HG03342 (cell line): ENCODE measurements around the gene MYL5.
"Not testable (repeated sequence)": the region's sequence is repeated elsewhere in the genome, so short reads cannot be mapped to it uniquely, and the experiment has no call there.

Experiments
- ATAC-seq: cut with Tn5 transposase; IDR thresholded peaks from one replicate; pipeline ENCODE4 v1.9.1; 2021; ENCODE audit warnings: mild to moderate bottlenecking, moderate library complexity; ENCODE audit not compliant: unreplicated experiment

MYL5 gene

DNA sequence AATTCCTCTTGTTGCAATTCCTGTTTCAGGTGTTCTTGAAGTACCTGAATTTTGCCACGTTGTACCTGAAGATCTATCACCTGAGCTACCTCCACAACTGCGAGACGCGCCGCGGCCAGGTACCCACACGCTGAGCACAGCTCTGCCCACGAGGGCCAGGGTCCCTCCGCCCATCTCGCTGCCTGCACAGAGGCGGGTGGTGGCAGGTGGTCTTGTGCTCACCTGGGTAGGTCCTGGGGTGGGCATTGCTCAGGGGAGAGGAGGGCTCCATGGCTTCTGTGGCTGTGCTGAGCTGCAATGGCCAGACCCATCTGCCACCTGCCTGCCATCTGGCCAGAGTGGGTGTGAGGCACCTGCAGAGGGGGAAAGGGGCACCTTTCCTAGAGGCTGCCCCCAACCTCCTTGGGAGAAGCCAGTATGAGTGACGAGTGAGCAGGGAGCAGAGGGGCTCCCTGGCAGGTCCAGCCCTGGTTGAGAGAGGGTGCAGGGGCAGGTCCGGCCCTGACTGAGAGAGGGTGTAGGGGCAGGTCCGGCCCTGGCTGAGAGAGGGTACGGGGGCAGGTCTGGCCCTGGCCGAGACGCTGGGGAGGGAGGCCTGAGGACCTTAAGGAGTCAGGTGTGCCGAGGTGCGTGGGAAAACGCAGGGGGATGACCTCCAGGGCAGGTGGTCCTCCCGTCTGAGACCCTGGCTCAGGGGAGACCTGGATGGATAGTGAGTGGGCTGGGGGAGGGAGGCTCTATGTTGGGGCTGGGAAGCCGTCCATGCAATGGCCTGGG, 38.3 kb upstream of the MYL5 start:
- no peak for ATAC-seq

DNA sequence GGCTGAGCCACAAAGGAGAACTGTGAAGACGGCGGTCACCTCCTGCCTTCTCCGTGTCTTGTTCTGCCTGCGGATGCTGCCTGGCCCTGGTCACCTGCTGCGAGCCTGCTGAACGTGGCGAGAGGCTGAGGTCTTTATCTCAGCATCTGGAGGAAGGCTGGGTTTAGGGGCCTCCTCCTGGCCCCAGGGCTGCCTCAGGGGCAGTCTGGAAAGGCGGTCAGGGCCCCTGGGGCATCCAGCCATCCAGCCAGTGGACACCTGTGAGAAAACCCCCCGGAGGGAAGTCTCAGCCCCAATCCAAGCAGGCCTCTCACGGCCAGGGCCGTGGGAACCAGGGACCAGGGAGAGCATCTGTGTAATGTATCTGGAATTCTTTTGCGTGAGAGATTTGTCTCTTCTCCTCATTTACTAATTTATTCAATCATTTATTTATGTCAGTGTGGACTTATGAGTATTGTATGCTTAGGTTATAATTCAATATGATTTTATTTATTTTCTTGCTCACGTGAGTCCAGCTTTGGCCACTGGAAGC, 37.6 kb upstream of the MYL5 start:
- ATAC-seq, result no peak

DNA sequence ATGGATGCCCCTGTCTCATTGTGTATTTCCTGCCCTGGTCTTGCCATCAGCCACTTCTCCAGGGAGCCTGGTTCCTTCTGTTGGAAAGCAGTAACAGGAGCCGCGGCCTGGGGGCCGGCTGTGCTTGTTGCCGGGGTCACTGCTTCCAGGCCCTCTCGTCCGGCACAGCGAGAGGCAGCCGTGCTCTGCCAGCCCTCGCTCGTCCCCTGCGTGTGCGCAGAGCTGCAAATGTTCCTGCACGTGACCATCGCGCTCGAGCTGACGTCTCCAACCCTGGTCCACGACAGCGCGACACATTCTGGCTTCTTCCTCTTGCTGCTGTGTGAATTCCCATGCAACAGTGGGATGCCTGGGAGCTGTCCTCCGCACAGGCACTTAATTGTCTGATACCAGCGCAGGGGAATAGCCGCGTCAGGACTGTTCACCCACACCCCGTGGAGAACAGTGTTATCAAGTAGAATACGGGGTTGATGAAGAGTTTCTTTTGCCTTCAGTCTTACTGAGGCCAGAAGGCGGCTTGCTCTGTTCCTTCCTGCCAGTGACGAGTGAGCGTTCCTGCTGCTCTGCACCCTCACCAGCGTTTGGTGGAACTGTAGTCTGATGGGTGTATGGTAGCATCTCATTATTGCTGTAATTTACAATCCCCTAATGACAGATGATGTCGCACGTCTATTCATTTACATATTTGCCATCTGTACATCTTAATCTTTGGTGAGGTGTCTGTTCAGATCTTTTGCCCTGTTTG, 36.6 kb upstream of the MYL5 start:
- no peak for ATAC-seq

DNA sequence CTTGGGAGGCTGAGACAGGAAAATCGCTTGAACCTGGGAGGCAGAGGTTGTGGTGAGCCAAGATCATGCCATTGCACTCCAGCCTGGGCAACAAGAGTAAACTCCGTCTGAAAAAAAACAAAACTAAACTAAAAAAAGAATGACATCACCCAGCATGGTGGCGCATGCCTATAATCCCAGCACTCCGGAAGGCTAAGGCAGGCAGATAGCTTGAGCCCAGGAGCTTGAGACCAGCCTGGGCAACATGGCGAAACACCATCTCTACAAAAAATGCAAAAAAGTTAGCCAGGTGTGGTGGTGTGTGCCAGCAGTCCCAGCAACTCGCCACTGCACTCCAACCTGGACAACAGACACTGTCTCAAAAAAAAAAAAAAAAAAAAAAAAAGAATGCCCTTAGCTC, 32.0 kb upstream of the MYL5 start:
- ATAC-seq, result not testable (repeated sequence)

DNA sequence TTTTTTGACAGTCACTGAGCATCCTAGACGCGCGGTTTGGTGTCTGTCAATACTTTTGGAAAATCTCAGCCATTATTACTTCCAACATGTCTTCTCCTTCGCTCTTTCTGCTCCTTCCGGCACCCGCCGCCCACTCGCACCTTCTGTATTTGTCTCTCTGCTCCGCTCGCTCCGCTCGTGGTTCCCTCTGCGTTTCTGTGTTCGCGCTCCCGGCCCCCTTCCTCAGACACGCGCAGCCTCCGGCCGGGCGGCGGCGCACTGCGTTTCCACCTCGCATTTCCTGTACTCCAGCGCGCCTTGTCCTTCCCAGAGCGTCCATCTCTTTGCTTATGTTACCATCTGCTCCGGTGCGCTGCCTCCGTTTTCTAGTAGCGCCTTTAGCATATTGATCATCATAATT, 27.9 kb upstream of the MYL5 start:
- ATAC-seq, result no peak

DNA sequence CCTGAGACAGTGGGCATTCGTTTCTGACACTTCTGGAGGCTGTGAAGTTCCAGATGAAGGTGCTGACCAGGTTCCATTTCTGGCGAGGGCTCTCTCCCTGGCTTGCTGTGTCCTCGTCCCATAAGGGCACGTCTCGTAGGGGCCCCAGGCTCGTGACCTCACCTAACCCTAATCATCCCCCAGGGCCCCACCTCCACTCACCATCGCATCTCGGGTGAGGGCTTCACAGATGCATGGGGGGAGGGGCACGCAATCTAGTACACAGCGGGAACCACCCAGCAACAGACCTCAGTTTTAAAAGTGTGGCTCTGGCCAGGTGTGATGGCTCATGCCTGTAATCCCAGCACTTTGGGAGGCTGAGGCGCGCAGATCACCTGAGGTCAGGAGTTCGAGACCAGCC, 26.9 kb upstream of the MYL5 start:
- ATAC-seq, result no peak

DNA sequence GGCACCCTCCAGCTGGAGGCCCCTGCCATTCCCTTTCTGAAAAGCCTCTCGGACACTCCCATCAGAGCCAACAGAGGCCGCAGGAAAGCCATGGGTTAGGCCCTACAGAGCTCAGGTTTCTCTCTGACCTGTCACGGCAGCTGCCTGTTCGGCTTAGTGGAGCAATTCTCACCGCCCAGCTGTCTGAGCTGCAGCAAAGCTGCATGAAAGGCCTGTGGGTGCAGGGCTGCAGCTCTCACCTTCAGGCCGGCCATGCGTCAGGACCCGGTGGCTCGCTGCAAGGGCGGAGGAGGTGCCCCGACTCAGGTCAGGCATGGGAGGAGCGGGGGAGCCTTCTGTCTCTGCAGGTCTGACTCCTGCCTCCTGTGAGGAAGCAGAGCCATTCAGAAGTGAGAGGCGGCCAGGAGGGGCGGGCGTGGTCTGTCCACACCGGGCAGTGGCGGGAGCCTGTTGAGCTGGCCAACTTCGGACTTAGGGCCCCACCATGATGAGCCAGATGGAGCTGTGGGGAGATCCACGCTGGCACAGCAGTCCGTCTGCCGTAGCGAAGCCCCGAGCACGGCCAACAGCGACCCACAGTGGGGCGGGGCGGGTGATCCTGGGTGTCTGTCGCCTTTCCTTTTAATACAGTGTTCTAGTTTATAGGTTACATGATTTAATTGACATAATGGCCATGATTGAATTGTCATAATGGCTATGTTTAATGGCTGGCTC, 25.6 kb upstream of the MYL5 start:
- ATAC-seq, result no peak

DNA sequence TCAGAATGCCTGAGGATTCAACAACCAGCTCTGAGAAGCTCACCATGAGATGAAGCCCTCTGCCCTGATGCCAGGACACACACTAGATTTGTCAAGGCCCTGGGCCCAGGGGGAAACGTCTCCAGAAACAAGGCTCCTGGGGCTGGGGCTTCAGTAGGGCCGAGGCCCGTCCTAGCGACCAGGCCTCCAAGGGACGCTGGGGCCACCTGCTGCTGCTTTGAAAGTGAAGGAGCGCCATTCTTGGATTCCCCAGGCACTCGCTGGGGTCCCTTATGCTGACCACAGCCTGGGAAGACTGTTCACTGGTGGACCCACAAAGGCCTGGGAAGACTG, 25.1 kb upstream of the MYL5 start:
- ATAC-seq, result no peak

DNA sequence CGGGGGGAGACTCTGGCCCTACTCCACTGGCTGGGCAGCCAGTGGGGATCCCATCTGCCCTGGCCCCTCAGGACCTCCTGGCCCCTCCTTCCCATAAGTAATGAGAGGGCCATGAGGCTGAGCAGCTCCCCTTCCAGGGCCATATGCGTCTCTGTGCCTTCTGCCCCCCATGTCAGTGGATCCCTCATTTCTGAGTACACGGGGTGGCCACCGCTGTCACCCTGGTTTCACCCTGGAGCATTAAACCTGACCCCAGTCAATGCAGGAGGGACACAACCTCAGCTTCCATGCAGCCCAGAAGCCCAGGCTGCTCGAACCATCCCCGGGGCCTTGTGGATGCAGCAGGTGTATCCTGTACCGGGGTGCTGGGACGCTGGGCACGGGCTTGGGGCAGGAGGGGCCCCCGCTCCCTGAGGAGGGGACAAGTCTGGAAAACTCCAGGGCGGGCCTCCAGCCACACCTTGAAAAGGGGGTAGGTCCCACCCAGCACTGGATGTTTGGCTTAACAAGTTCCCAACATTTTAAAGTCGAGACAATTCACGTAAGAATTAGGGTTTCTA, 24.5 kb upstream of the MYL5 start:
- ATAC-seq, result no peak

DNA sequence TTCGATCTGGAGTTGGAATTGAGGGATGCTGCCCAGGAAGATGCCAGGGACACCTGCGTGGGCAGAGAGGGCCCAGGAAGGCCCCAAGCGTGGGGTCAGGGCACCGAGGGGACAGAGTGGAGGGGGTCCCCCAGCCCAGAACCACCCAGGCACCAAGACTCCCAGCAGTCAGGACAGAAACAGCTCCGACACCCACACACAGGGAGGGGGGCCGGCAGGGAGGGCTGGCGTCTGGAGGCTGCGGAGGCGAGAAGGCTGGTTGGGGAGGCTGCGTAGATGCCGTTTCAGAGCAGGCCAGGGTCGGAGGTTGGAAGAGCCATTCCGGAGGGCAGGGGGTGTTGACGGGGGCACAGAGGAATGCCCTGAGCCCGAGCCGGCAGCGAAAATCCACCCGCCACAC, 23.9 kb upstream of the MYL5 start:
- no peak for ATAC-seq

GRCh38 chr4:650951-651883, 23.1 kb upstream of the MYL5 start:
- no peak for ATAC-seq

DNA sequence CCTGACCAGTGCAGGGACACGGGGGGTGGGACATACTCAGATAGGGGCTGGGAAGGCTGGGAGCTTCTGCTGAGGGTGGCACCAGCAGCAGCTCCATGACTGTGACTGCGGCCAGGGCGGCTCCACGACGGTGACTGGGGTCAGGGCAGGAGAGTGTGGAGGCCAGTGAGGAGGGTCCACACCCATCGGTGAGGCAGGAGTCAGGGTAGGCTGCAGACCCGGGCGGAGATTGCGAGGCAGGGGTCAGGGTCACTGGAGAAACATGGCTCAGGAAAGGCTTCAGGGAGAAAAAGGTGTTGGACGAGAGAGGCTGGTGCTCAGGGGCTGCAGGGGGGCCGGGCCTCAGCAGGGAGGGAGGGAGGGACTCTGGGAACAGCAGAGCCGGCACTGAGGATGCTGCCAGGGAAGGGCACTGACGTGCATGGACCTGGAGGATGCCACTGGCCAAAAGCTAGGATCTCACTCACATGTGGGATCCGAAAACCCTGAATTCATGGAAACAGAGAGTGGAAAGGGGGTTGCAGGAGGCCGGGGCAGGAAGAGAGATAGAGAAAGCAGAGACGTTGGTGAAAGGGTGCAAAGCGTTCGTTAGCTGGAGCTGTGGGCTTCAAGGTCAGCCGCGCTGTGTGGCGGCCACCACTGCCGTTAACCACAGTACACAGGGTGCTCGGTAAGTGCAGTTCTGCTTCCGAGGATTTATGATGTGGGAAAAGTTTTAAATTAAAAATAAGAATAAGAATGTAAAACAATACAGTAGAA, 22.3 kb upstream of the MYL5 start:
- no peak for ATAC-seq

DNA sequence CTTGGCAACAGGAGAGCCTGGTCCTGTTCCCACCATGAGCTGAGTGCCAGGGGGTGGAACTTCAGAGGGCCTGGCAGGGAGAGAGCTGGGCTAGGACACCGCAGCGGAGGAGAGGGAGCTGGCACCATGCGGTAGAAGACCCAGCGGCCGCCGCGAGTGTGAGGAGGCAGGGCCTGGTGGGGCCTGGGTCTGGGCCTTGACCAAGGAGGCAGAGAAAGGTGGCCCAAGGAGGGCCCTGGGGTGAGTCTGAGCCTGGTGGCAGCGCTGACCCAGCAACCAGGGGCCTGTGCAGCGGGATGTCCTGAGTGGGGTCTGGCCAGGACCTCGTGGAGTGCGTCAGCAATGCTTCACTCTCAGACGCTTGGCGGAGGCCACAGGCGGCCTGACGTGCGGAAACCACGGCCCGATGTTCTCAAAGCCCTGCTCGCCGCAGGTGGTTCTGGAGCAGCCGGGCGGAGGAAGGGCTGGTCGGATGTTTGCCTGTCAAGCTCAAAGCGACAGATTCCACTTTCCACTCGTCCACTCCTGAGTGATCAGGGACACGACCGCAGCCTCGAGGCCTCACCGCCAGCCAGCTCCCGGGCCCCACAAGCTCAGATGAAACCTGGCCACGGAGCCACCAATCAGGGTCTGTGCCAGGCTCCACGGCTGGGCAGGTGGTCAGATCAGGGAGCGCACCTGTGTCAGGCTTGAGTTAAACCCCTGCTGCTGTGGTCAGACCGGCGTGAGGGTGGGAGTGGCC, 21.1 kb upstream of the MYL5 start:
- no peak for ATAC-seq

DNA sequence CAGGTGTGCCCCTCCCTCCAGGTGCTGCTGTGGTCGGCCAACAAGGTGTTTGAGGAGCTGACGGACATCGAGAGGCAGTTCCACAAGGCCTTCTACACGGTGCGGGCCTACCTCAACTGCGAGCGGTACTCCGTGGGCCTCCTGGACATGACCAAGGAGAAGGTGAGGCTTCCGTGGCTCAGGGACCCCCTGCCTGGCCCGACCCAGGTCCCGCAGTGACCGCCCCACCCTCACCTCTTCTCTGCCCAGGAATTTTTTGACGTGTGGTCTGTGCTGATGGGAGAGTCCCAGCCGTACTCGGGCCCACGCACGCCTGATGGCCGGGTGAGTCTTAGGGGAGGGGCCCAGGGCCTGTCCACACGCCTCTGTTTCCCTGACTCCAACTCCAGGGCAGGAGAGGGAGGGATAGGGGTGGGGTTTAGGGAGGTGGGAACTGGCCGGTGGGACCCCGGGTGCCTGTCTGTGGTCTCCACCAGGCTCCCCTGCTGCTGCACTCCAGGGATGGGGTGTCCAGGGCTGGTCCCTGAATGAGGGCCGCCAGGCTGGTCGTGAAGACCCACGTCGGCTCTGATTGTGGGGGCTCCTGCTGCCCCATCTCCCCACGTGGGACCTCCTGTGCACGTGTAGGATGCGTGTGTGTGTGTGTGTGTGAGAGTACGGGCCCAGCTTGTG, 20.4 kb upstream of the MYL5 start:
- ATAC-seq, result no peak

DNA sequence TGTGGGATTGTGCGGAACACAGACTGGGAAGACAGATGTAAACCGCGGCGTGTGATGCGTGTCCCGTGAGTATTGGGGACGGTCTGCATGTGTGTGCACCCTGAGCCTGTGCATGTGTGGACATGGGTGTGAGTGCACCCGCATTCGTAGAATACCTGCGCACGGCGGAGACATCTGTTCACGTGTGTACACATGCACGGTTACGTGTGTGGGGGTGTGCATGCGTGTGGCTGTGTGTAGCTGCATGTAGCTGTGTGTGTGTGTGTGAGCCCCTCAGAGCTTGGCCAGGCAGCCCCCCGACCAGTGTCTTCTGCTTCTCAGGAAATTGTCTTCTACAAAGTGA, 19.9 kb upstream of the MYL5 start:
- no peak for ATAC-seq

GRCh38 chr4:654871-655463, 19.4 kb upstream of the MYL5 start:
- no peak for ATAC-seq

DNA sequence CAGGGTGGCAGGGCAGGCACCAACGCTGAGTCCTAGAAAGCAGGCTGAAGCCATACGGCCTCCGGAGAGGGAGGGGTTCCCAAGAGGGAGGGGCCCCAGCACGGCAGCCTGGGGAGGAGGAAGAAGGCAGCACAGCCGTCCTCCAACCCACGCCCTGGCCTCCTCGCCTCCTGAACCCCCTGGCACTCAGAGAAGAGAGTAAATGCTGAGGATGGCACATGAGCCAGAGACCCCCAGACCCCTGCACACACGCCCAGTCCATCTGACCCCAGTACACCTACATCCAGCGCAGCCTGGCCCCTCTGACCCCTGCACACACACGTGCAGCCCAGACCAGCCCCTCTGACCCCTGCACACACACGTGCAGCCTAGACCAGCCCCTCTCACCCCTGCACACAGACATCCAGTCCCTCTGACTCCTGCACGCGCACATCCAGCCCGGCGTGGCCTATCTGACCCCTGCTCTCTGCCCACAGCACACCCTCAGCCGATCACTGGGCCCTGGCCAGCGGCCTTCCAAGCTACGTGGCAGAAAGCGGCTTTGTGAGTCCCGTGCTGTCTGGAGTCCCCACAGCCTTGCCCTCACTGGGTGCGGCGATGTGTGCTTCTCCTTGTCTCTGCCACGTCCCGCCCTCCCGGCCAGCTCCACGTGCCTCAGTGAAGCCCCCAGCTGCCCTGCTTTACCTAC, 18.7 kb upstream of the MYL5 start:
- no peak for ATAC-seq
